C4-2B (cell line): Measurements from ENCODE around the gene CXorf66.

Experiments used
- CTCF ChIP-seq: fragments of 450-650 bp; conservative IDR thresholded peaks from 2 replicates; pipeline ENCODE4 v1.5.1; 2017; ENCODE audit warnings: mild to moderate bottlenecking
- ZFX ChIP-seq: fragments of 450-650 bp; IDR thresholded peaks from 2 replicates; pipeline ENCODE4 v1.6.1; 2017

- TF ChIP-seq CTCF, result no peak
- no peak for TF ChIP-seq ZFX
Observed at GRCh38 chrX:139982856-139983255, 17.5 kb upstream of the CXorf66 start.
